SKM-1 (cell line): ENCODE data around the gene UROC1.

Experiments
- DNase-seq: peaks from one replicate; lab custom pipeline; 2025; ENCODE audit not compliant: unreplicated experiment; lab: John Stamatoyannopoulos, UW

UROC1 gene

GRCh38 chr3:126531051-126531330 lies 13.4 kb upstream of the UROC1 start:
- DNase-seq, result no peak

- peak; percentile 95 for DNase-seq
Measured at GRCh38 chr3:126530171-126531050, 12.8 kb upstream of the UROC1 start.

GRCh38 chr3:126529585-126530170 lies 12.1 kb upstream of the UROC1 start:
- no peak for DNase-seq

- DNase-seq, result peak; percentile 81
Measured at GRCh38 chr3:126528800-126529541, 11.4 kb upstream of the UROC1 start.

GRCh38 chr3:126528419-126528799 lies 10.8 kb upstream of the UROC1 start:
- DNase-seq, result no peak

GRCh38 chr3:126527455-126528211 lies 10.1 kb upstream of the UROC1 start:
- DNase-seq, result peak; percentile 8

- no peak for DNase-seq
Measured at GRCh38 chr3:126527006-126527405, 9.4 kb upstream of the UROC1 start.

- no peak for DNase-seq
Measured at GRCh38 chr3:126526668-126527005, 9.1 kb upstream of the UROC1 start.

- no peak for DNase-seq
Measured at GRCh38 chr3:126525853-126526667, 8.5 kb upstream of the UROC1 start.

GRCh38 chr3:126525091-126525852 lies 7.7 kb upstream of the UROC1 start:
- no peak for DNase-seq

- DNase-seq, result no peak
Measured at GRCh38 chr3:126524429-126524988, 6.9 kb upstream of the UROC1 start.

GRCh38 chr3:126523745-126524428 lies 6.3 kb upstream of the UROC1 start, which contains the start of gene CHST13:
Gene CHST13 (plus strand): TSS chr3:126524155. CDS start chr3:126524333, 178 bp downstream.
- DNase-seq, result no peak

- peak; percentile 39 for DNase-seq
Measured at GRCh38 chr3:126522363-126522788, 4.8 kb upstream of the UROC1 start.

- no peak for DNase-seq
Measured at GRCh38 chr3:126521122-126521891, 3.7 kb upstream of the UROC1 start.

- no peak for DNase-seq
Measured at GRCh38 chr3:126519506-126520455, 2.2 kb upstream of the UROC1 start.

- no peak for DNase-seq
Measured at GRCh38 chr3:126518779-126519177, 1.2 kb upstream of the UROC1 start.
